Panc1 (cell line): ENCODE measurements around the gene PPP1R7. TPM values are rescaled to one million over a fixed set of nuclear protein-coding genes. Genes with fewer than 3 reads are reported as not detected.

Experiments used
- ATAC-seq: fragments of 200-7000 bp; cut with Tn5 transposase; 2 replicates; pipeline ENCODE4 v1.9.1; 2020; ENCODE audit warnings: mild to moderate bottlenecking, moderate library complexity
- BruUV-seq: library from RNA; stranded (reverse); fragments of 400-500 nt; replicated peaks from 2 replicates; lab custom pipeline; 2021; lab: Mats Ljungman, UMichigan
- CTCF ChIA-PET: fragments of 300-600 bp; sonication (Branson Sonifier 250); formaldehyde crosslinking; loops from one replicate; lab custom pipeline; 2022; ENCODE audit warnings: antibody characterized with exemption; lab: Charles Lee
- POLR2A ChIA-PET: fragments of 300-600 bp; sonication (Branson Sonifier 250); formaldehyde crosslinking; loops from one replicate; lab custom pipeline; 2022; ENCODE audit warnings: antibody characterized with exemption; lab: Charles Lee
- DNase-seq: peaks from one replicate; pipeline ENCODE4 v3.0.0-alpha.2; 2010; ENCODE audit warnings: low read depth, low spot score
- H3K27ac ChIP-seq: 2 replicates; pipeline ENCODE4 v1.5.1; 2011; ENCODE audit warnings: mild to moderate bottlenecking, low read length, inconsistent platforms
- H3K27me3 ChIP-seq: fragments of 200-500 bp; sonication (Bioruptor generic); 2 replicates; pipeline ENCODE4 v1.6.0; 2014; ENCODE audit warnings: low read length, inconsistent platforms; ENCODE audit not compliant: control insufficient read depth, insufficient read depth
- H3K36me3 ChIP-seq: fragments of 200-500 bp; sonication (Bioruptor generic); 2 replicates; pipeline ENCODE4 v1.5.1; 2014; ENCODE audit warnings: inconsistent platforms, mild to moderate bottlenecking, low read length, moderate library complexity; ENCODE audit not compliant: control insufficient read depth, insufficient read depth
- H3K4me1 ChIP-seq: 2 replicates; pipeline ENCODE4 v1.5.1; 2011; ENCODE audit warnings: inconsistent platforms, mild to moderate bottlenecking, low read length, moderate library complexity; ENCODE audit not compliant: control insufficient read depth, insufficient read depth
- H3K4me3 ChIP-seq, 2 experiments: 2 replicates each; pipeline ENCODE4 v1.5.1; 2011 to 2012; ENCODE audit warnings: low read depth in 2 of 2, low read length in 2 of 2, mild to moderate bottlenecking in 2 of 2, inconsistent platforms in 1 of 2, moderate library complexity in 1 of 2
- H3K9me3 ChIP-seq: fragments of 200-500 bp; sonication (Bioruptor generic); 2 replicates; pipeline ENCODE4 v1.5.1; 2014; ENCODE audit warnings: low read depth, mild to moderate bottlenecking, inconsistent platforms, low read length, moderate library complexity; ENCODE audit not compliant: control insufficient read depth, insufficient read depth
- CTCF ChIP-seq: fragments of 450-650 bp; IDR thresholded peaks from 2 replicates; pipeline ENCODE4 v1.5.1; 2017; ENCODE audit warnings: mild to moderate bottlenecking
- POLR2AphosphoS5 ChIP-seq: IDR thresholded peaks from 2 replicates; pipeline ENCODE4 v1.6.1; 2012; ENCODE audit warnings: mild to moderate bottlenecking, low read depth, low read length, moderate library complexity
- REST ChIP-seq, 2 experiments: IDR thresholded peaks; 2 replicates each; pipeline ENCODE4 v1.6.1; 2011 to 2012; ENCODE audit warnings: low read depth in 2 of 2, control low read depth in 1 of 2, low read length in 1 of 2, mild to moderate bottlenecking in 1 of 2, moderate library complexity in 1 of 2; ENCODE audit not compliant: insufficient read depth in 1 of 2
- SIN3A ChIP-seq: IDR thresholded peaks from 2 replicates; pipeline ENCODE4 v1.6.1; 2012; ENCODE audit warnings: low read depth, mild to moderate bottlenecking, low read length, moderate library complexity, borderline replicate concordance; ENCODE audit not compliant: insufficient read depth
- TCF7L2 ChIP-seq: IDR thresholded peaks from 2 replicates; pipeline ENCODE4 v1.6.1; 2011; ENCODE audit warnings: mild to moderate bottlenecking, low read depth, low read length, inconsistent platforms
- in situ Hi-C: cut with HindIII; loops from 2 replicates; pipeline ENCODE4 v1.10.0; 2016; ENCODE audit warnings: low sequenced_read_pairs, low pct_unique_long_range_greater_than_20kb
- intact Hi-C: fragments of 100-400 bp; cut with micrococcal nuclease; formaldehyde crosslinking; loops from one replicate; pipeline ENCODE4 v1.10.0; 2022; ENCODE audit not compliant: unreplicated experiment
- total RNA-seq: library from RNA; stranded (reverse); gene quantifications from one replicate; pipeline ENCODE4 v1.2.1, GENCODE V29; 2021; ENCODE audit not compliant: unreplicated experiment

Gene PPP1R7
- total RNA-seq, 1 experiment from 2014 or later: 64.2 TPM

GRCh38 chr2:241223211-241224017, 73.1 kb downstream of the PPP1R7 start:
- peak; percentile 55 for ATAC-seq
- POLR2A ChIA-PET: no interaction called here

GRCh38 chr2:241224018-241224850, 74.0 kb downstream of the PPP1R7 start:
- intact Hi-C loops: no loop called here
- Histone ChIP-seq H3K9me3 (no peaks in the 10 kb centered on the region), H3K4me1 (peaks cover 17% of the 10 kb centered on the region), H3K36me3 (0 out of 2 replicates have a peak, but pooled peaks cover 2% of the 10 kb centered on the region), H3K27me3 (no peaks in the 10 kb centered on the region), H3K27ac (peak overlapping the region; percentile 21; the same call in 1 of the 2 replicates), H3K4me3 (no peak overlapping the region)
- POLR2A ChIA-PET: no interaction called here
- BruUV-seq: no TSS peak
- TF ChIP-seq TCF7L2 (no peak), POLR2AphosphoS5 (peak; percentile 40; the same call in 1 of the 2 replicates), SIN3A (0 out of 2 replicates have a peak, but pooled peaks have one; percentile 21), REST (IDR thresholded peaks at IDR 0.05; ENCODE audit: insufficient read depth in 1 of 2, low read depth in 2 of 2, low read length in 1 of 2) (no peak), CTCF (no peak)
- ATAC-seq: peak; percentile 63
- DNase-seq: no peak
- in situ Hi-C loops: no loop called here
- CTCF ChIA-PET: no interaction called here

More at GRCh38 chr2:241223211-241224017, 73.1 kb downstream of the PPP1R7 start:
- peaks cover 21% of the 10 kb centered on the region for H3K4me1 ChIP-seq
- peak overlapping the region; percentile 21; the same call in 1 of the 2 replicates for H3K27ac ChIP-seq
- no peak overlapping the region for H3K4me3 ChIP-seq
- H3K36me3 ChIP-seq: no peaks in the 10 kb centered on the region
- H3K27me3 ChIP-seq: no peaks in the 10 kb centered on the region
- intact Hi-C loops (no loop called here), in situ Hi-C loops (no loop called here)
- DNase-seq: no peak
- H3K9me3 ChIP-seq: no peaks in the 10 kb centered on the region
- TF ChIP-seq POLR2AphosphoS5 (no peak), TCF7L2 (peak; percentile 50; the same call in 1 of the 2 replicates)
- BruUV-seq: no TSS peak
- CTCF ChIA-PET: no interaction called here
